Activated CD8-positive, alpha-beta T cell treated with anti-CD3 and anti-CD28 coated beads for 36 hours (primary cell): ENCODE results near the gene OLA1. TPM values are rescaled to one million over a fixed set of nuclear protein-coding genes. Genes with fewer than 3 reads are reported as not detected.

Source experiments
- ATAC-seq: fragments of 200-7000 bp; cut with Tn5 transposase; one replicate; pipeline ENCODE4 v1.10.0; 2021; ENCODE audit warnings: mild to moderate bottlenecking, moderate library complexity
- CTCF ChIA-PET: fragments of 350-600 bp; sonication (Branson Sonifier 250); formaldehyde crosslinking; loops from one replicate; lab custom pipeline; 2021; ENCODE audit warnings: antibody characterized with exemption; lab: Charles Lee
- POLR2A ChIA-PET: fragments of 350-600 bp; sonication (Branson Sonifier 250); formaldehyde crosslinking; loops from one replicate; lab custom pipeline; 2021; ENCODE audit warnings: antibody characterized with exemption; lab: Charles Lee
- DNase-seq: peaks from one replicate; pipeline ENCODE4 v3.0.0-alpha.2; 2020
- H3K27ac Mint-ChIP-seq: one replicate; pipeline ENCODE4 v1.8.0; 2021; ENCODE audit warnings: mild to moderate bottlenecking, mixed read lengths
- H3K27me3 Mint-ChIP-seq: one replicate; pipeline ENCODE4 v1.8.0; 2021; ENCODE audit warnings: mixed read lengths
- H3K36me3 Mint-ChIP-seq: one replicate; pipeline ENCODE4 v1.8.0; 2021; ENCODE audit warnings: low read depth, mixed read lengths
- H3K4me1 Mint-ChIP-seq: one replicate; pipeline ENCODE4 v1.8.0; 2021; ENCODE audit warnings: low read depth, mixed read lengths
- H3K4me3 Mint-ChIP-seq: one replicate; pipeline ENCODE4 v1.8.0; 2021; ENCODE audit warnings: mild to moderate bottlenecking, moderate library complexity, mixed read lengths
- H3K9me3 Mint-ChIP-seq: one replicate; pipeline ENCODE4 v1.8.0; 2021; ENCODE audit warnings: mixed read lengths
- CTCF ChIP-seq: fragments of 200-600 bp; IDR thresholded peaks from one replicate; pipeline ENCODE4 v1.8.0; 2022; ENCODE audit warnings: antibody characterized with exemption, mild to moderate bottlenecking
- intact Hi-C: fragments of 100-400 bp; cut with micrococcal nuclease; formaldehyde crosslinking; loops from one replicate; pipeline ENCODE4 v1.10.0; 2022
- total RNA-seq, 2 experiments: library from RNA; stranded (reverse); gene quantifications; one replicate each; pipeline ENCODE4 v1.2.3, GENCODE V29; 2021

The OLA1 gene
- total RNA-seq, 2 experiments from 2014 or later, result 128 to 137 TPM

- no peak overlapping the region for H3K27ac Mint-ChIP-seq
- H3K9me3 Mint-ChIP-seq, result peaks cover 8% of the 10 kb centered on the region
- no peak overlapping the region for H3K4me3 Mint-ChIP-seq
- POLR2A ChIA-PET, result no interaction called here
- CTCF ChIA-PET, result no interaction called here
- no peak for TF ChIP-seq CTCF
- H3K36me3 Mint-ChIP-seq, result peaks cover 3% of the 10 kb centered on the region
- H3K27me3 Mint-ChIP-seq, result peaks cover 8% of the 10 kb centered on the region
- no peak for DNase-seq
- intact Hi-C loops, result no loop called here
- no peaks in the 10 kb centered on the region for H3K4me1 Mint-ChIP-seq
- ATAC-seq, result no peak
Observed at GRCh38 chr2:174054926-174055325, 193.4 kb downstream of the OLA1 start.

GRCh38 chr2:174053355-174054151 is 194.8 kb downstream of the OLA1 start:
- CTCF ChIA-PET, result interaction anchor here (0.8 to 1.5 kb wide), 3 partner anchors 12 to 273 kb away, joined by 3 to 4 read pairs (median 3); no protein-coding TSS in a partner anchor
- intact Hi-C loops, result no loop called here
- no peak overlapping the region for H3K27ac Mint-ChIP-seq

GRCh38 chr2:174052584-174052976 is 195.8 kb downstream of the OLA1 start:
- Mint-ChIP-seq H3K36me3 (no peaks in the 10 kb centered on the region), H3K9me3 (no peaks in the 10 kb centered on the region), H3K27me3 (peaks cover 2% of the 10 kb centered on the region), H3K4me3 (no peak overlapping the region), H3K4me1 (no peaks in the 10 kb centered on the region), H3K27ac (no peak overlapping the region)
- no peak for ATAC-seq
- TF ChIP-seq CTCF, result no peak
- POLR2A ChIA-PET, result no interaction called here
- CTCF ChIA-PET, result interaction anchor here (1.5 kb wide), 1 partner anchor 13 kb away, joined by 4 read pairs; no protein-coding TSS in a partner anchor
- intact Hi-C loops, result no loop called here
- DNase-seq, result no peak

More at GRCh38 chr2:174053355-174054151, 194.8 kb downstream of the OLA1 start:
- Mint-ChIP-seq H3K36me3 (no peaks in the 10 kb centered on the region), H3K4me1 (no peaks in the 10 kb centered on the region), H3K9me3 (peaks cover 3% of the 10 kb centered on the region), H3K27me3 (peaks cover 5% of the 10 kb centered on the region), H3K4me3 (no peak overlapping the region)
- POLR2A ChIA-PET, result interaction anchor here (0.6 kb wide), 1 partner anchor 238 kb away, joined by 3 read pairs; no protein-coding TSS in a partner anchor
- DNase-seq (no peak), ATAC-seq (no peak)
- TF ChIP-seq CTCF, result no peak

GRCh38 chr2:174051741-174052583 is 196.4 kb downstream of the OLA1 start:
- POLR2A ChIA-PET, result no interaction called here
- CTCF ChIA-PET, result interaction anchor here (0.9 to 1.5 kb wide), 2 partner anchors 13 to 289 kb away, joined by 3 to 4 read pairs; no protein-coding TSS in a partner anchor
- no peak for DNase-seq
- intact Hi-C loops, result no loop called here
- Mint-ChIP-seq H3K9me3 (no peaks in the 10 kb centered on the region), H3K27ac (no peak overlapping the region), H3K36me3 (no peaks in the 10 kb centered on the region), H3K27me3 (peaks cover 2% of the 10 kb centered on the region), H3K4me3 (no peak overlapping the region), H3K4me1 (no peaks in the 10 kb centered on the region)
- ATAC-seq, result no peak
- TF ChIP-seq CTCF, result no peak
